ENCODE measurements around the gene EPHA2. TPM values are rescaled to one million over a fixed set of nuclear protein-coding genes. Genes with fewer than 3 reads are reported as not detected.

Gene EPHA2
- polyA plus RNA-seq, 2 of the 4 experiments (the other 2 are of a cell fraction): 59.3 to 93.2 TPM

GRCh38 chr1:16138772-16139221, 17.1 kb downstream of the EPHA2 start:
- ATAC-seq (peak in 1 of 2 experiments; percentile 3; a peak in 4 of 6 replicates), DNase-seq (ENCODE audit: low read depth in 1 of 2, low spot score in 1 of 2) (no peak), FAIRE-seq (no peak)
- peak overlapping the region; percentile 95 to 100 for H3K27ac ChIP-seq
- no peaks in the 10 kb centered on the region for H3K9me3 ChIP-seq
- 53% methylated on average over 9 of the region's 9 CpGs for whole genome bisulfite sequencing (ENCODE audit: missing lambda C conversion rate)
- TF ChIP-seq HMGXB4 (CRISPR knock-in tag; IDR thresholded peaks at IDR 0.05; ENCODE audit: borderline replicate concordance) (no peak), POLR2AphosphoS2 (conservative IDR thresholded peaks at IDR 0.05; ENCODE audit: low read length) (peak; percentile 10; the same call in 1 of the 2 replicates)
- peaks cover 62% of the 10 kb centered on the region for H3K4me1 ChIP-seq
- CTCF ChIA-PET: interaction anchor here (0.9 to 4.5 kb wide), 4 partner anchors 49 to 66 kb away, joined by 4 to 44 read pairs (median 11); partner anchors contain the start of gene FAM131C
- POLR2A ChIA-PET: interaction anchor here (1.0 to 1.4 kb wide), 2 partner anchors 18 to 60 kb away, joined by 3 read pairs; no protein-coding TSS in a partner anchor
- H3K4me2 ChIP-seq: peak overlapping the region; percentile 81
- H3K4me3 ChIP-seq: no peak overlapping the region; the same call in 2 of the 3 replicates

GRCh38 chr1:16137890-16138467, 17.9 kb downstream of the EPHA2 start:
- Histone ChIP-seq H3K4me3 (no peak overlapping the region), H3K4me1 (peaks cover 57% of the 10 kb centered on the region), H3K9me3 (no peaks in the 10 kb centered on the region), H3K27ac (peak overlapping the region; percentile 95 to 100; a peak in 4 of 6 replicates), H3K4me2 (no peak overlapping the region; the same call in 2 of the 3 replicates)
- ChIA-PET POLR2A (no interaction called here), CTCF (interaction anchor here (1.7 to 4.5 kb wide), 2 partner anchors 48 to 55 kb away, joined by 3 to 44 read pairs; no protein-coding TSS in a partner anchor)
- FAIRE-seq (no peak), DNase-seq (ENCODE audit: low read depth in 1 of 2, low spot score in 1 of 2) (no peak), ATAC-seq (no peak)
- WGBS (ENCODE audit: missing lambda C conversion rate): 80% methylated on average over 3 of the region's 31 CpGs
- TF ChIP-seq TFCP2L1 (CRISPR knock-in tag; IDR thresholded peaks at IDR 0.05) (no peak), POLR2AphosphoS2 (conservative IDR thresholded peaks at IDR 0.05; ENCODE audit: low read length) (no peak), JUN (IDR thresholded peaks at IDR 0.05) (peak in 1 of 2 experiments; percentile 3; a peak in 1 of 5 replicates)

GRCh38 chr1:16135501-16135900, 20.4 kb downstream of the EPHA2 start:
- TF ChIP-seq RNF2 (IDR thresholded peaks at IDR 0.05; ENCODE audit: borderline replicate concordance, low read depth) (no peak), EHF (CRISPR knock-in tag; IDR thresholded peaks at IDR 0.05) (no peak), HMGXB4 (CRISPR knock-in tag; IDR thresholded peaks at IDR 0.05; ENCODE audit: borderline replicate concordance) (no peak), JUNB (IDR thresholded peaks at IDR 0.05) (no peak), TP53 (CRISPR knock-in tag; IDR thresholded peaks at IDR 0.05) (no peak)
- FAIRE-seq: no peak
- 87% methylated on average over 10 of the region's 12 CpGs for WGBS (ENCODE audit: missing lambda C conversion rate)
- H3K4me2 ChIP-seq: no peak overlapping the region
- no peak for DNase-seq (ENCODE audit: low read depth in 1 of 2, low spot score in 1 of 2)
- POLR2A ChIA-PET: no interaction called here
- H3K4me1 ChIP-seq: peaks cover 33% of the 10 kb centered on the region
- H3K27ac ChIP-seq: peak overlapping the region in 1 of 2 experiments; percentile 58; a peak in 1 of 6 replicates
- CTCF ChIA-PET: interaction anchor here (0.9 to 3.0 kb wide), 5 partner anchors 10 to 109 kb away, joined by 3 to 11 read pairs (median 6); no protein-coding TSS in a partner anchor
- no peak for ATAC-seq
- H3K9me3 ChIP-seq: no peaks in the 10 kb centered on the region
- H3K4me3 ChIP-seq: no peak overlapping the region

DNA sequence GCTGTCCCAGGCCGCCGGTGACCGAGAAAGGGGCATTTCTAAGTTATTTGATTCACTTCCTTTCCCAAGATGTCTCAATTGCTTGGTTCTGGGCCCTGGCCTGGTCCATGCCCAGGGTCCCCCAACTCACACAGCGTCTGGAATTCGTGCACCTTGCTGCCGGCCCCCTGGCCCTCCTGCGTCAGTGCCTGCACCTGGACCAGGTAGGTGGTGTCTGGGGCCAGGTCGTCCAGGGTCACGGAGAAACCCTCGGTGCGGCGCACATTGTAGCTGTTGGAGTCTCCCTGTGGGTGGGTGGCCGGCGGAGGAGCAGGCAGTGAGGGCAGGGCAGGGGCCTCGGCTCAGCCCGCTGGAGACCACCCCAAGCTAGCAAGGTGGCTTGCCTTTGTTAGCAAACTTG, 21.0 kb downstream of the EPHA2 start:
- Histone ChIP-seq H3K9me3 (no peaks in the 10 kb centered on the region), H3K4me2 (no peak overlapping the region), H3K4me1 (peaks cover 27% of the 10 kb centered on the region), H3K27ac (peak overlapping the region in 1 of 2 experiments; percentile 67; a peak in 1 of 6 replicates), H3K4me3 (no peak overlapping the region)
- no peak for DNase-seq (ENCODE audit: low read depth in 1 of 2, low spot score in 1 of 2)
- ATAC-seq: no peak
- WGBS (ENCODE audit: missing lambda C conversion rate): 94% methylated on average over 11 of the region's 16 CpGs
- CTCF ChIA-PET: interaction anchor here (1.1 to 3.0 kb wide), 7 partner anchors 10 to 55 kb away, joined by 3 to 11 read pairs (median 5); no protein-coding TSS in a partner anchor
- no peak for FAIRE-seq
- POLR2A ChIA-PET: no interaction called here
- no peak for TF ChIP-seq HDAC2 (IDR thresholded peaks at IDR 0.05)
- no peak for TF ChIP-seq EHMT2 (IDR thresholded peaks at IDR 0.05; ENCODE audit: low read depth)
- TF ChIP-seq CHD2 (IDR thresholded peaks at IDR 0.05; ENCODE audit: low read length, partially characterized antibody): no peak
- TF ChIP-seq JUN (IDR thresholded peaks at IDR 0.05): no peak
- no peak for TF ChIP-seq ESRRA (IDR thresholded peaks at IDR 0.05; ENCODE audit: borderline replicate concordance, low read length)
- TF ChIP-seq TP53 (CRISPR knock-in tag; IDR thresholded peaks at IDR 0.05): no peak
- TF ChIP-seq ZC3H11A (IDR thresholded peaks at IDR 0.05): no peak
- TF ChIP-seq HOXB5 (CRISPR knock-in tag; IDR thresholded peaks at IDR 0.05): no peak
- no peak for TF ChIP-seq KDM5A (IDR thresholded peaks at IDR 0.05)
- TF ChIP-seq NR3C1 (IDR thresholded peaks at IDR 0.05): no peak
- no peak for TF ChIP-seq HOXB13 (CRISPR knock-in tag; IDR thresholded peaks at IDR 0.05; ENCODE audit: low read depth)
- no peak for TF ChIP-seq ATOH8 (CRISPR knock-in tag; IDR thresholded peaks at IDR 0.05; ENCODE audit: low read depth)
- no peak for TF ChIP-seq CTCF (IDR thresholded peaks at IDR 0.05)
- TF ChIP-seq RFX5 (IDR thresholded peaks at IDR 0.05): no peak
- TF ChIP-seq USF2 (IDR thresholded peaks at IDR 0.05): no peak

All from A549 (cell line).